Raji (cell line): ENCODE measurements around the gene GTF2A1L.

Source experiments
- POLR2A ChIP-seq: IDR thresholded peaks from 2 replicates; pipeline ENCODE4 v1.6.1; 2011; ENCODE audit warnings: low read depth, low read length, control low read depth; ENCODE audit not compliant: insufficient read depth

Gene GTF2A1L

DNA sequence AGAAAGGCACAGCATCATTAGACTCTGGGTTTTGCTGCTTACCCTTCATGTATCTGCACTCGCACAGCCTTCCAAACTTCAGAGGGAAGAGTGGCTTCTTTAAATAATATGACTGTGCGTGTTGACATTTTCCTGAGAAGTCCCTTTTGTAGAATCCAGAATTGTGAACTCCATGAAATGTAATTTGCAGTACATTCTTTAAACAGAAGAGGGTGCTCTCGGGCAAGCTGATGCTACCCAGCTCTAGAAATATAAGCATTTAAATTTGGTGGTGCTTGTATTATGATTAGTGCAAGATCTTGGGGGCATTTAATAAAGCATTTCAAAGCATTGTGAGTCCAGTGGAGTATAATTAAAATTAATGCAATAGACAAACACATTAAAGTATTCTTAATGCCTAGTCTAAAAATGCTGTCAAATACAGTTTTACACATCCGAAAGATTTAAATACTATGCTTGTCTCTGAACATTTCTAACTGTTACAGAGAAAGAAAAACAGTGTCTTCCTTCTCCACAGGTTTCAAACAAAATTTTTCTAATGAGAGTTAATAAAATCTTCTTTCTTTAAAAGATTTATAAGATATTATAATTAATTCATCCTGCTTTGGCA is 17.3 kb upstream of the GTF2A1L start:
- TF ChIP-seq POLR2A: no peak

DNA sequence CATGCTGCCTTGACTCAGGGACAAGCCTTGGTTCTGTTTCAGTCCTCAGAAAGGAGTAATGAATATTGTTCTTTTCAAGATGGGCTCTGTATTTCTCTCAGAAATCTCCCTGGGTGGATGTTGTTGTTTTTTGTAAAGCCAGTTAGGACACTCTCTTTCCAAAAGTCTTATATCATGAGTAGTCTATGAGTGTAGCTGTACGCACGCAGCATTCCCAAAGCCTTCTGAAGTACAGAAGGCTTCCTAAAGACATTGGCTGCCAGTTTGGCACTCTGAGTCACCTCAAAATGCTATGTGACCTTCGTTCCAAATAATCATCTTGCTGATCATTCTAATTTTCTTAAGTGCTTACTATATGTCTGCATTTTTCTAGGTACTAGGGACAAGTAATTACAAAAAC is 16.7 kb upstream of the GTF2A1L start:
- TF ChIP-seq POLR2A: no peak

DNA sequence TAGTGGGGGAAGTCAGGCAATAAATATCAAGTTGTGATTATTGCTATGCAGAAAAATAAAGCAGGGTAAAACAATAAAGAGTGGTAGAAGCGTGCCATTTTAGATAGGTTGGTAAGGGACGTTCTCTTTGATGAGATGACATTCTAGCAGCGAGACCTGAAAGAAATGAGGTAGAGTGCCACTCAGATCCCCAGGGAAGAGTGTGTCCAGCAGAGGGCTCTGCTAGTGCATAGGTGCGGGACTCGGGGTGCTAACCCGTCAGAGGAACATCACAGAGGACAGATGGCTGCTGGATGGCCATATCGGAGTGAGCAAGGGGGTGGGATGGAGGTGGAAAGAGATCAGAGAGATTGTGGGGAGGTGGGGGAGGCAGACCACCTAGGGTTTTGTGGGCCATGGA is 16.3 kb upstream of the GTF2A1L start:
- no peak for TF ChIP-seq POLR2A

DNA sequence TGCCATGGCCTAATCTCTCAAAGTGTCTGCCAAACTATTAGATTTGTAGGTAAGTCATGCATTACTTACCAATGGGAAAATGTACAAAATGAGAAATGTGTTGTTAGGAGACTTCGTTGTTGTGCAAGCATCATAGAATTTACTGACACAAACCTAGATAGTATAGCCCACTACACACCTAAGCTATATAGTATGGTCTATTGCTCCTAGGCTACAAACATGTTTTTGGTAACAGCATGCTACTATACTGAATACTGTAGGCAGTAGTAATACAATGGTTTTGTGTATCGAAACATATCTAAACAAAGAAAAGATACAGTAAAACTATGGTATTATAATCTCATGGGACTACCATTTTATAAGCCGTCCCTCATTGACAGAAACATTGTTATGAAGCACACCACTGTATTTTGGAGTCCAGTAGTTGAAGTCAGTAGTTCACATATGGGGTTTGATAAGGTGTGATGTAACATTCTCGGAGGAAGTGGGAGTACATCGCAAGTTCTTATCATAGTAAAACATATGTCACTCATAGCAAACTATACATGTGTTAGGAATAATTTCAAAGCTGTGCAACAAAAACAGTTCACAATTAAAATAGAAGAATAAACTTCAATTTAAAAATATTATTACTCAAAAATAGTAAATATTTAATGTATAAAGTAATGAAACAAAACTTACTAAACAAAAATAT is 12.0 kb upstream of the GTF2A1L start:
- no peak for TF ChIP-seq POLR2A

DNA sequence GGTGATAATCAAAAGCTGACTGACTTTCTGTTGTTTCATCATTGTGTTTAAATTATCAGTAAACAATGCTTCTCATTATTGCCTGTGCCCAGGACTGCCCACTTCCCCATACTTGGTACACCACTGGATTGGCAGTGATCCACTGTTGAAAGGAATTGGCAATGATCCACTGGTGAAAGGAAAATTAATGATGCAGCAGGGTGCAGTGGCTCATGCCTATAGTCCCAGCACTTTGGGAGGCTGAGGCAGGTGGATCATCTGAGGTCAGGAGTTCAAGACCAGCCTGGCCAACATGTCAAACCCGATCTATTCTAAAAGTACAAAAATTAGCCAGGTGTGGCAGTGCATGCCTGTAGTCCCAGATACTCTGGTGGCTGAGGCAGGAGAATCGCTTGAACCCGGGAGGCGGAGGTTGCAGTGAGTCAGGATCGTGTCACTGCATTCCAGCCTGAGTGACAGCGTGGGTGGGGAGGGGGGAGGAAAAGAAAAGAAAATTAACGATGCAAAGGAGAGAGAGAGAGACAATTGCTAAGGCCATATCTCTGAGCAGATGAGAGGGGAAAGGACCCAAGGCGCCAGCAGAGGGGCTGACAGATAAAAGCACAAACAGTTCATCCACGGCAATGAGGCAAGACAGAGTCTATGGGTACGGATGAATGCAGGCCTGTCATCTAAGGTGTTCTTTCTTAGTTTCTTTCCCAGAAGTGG is 10.2 kb upstream of the GTF2A1L start:
- no peak for TF ChIP-seq POLR2A

DNA sequence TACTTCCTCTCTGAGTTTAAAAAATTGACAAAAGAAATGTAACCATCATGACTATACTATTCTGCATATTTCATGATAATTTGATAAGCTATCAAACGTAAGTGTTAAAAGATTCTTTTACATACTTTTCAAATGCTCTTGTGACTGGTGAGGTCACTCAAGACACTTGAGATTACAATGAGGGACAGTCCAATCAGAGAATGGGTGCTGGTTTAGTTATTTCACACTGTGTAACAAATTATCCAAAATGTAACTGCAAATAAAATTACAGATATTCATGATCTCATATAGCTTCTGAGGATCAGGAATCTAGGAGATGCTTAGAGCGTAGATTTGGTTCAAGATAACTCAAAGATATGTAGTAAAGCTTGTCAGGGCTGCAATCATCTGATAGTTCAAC is 4.4 kb upstream of the GTF2A1L start:
- TF ChIP-seq POLR2A: no peak

DNA sequence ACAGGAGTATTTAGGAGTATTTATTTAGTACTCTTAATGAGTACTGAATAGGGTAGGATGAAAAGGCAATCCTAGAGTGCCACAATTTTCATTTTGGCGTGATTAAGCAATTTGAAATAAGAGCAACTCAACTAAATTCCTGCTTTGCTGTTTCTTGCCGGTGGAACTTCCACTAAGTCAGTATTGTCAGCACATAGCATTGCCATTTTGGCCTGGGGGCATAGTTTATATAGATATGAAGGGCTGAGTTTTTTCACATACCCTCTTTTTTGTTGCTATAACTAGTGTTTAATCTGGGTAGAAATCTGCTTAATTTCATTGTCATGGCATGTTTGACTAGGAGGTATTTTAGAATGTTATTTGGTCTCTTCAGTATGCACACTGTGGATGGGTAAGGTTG is 1.9 kb downstream of the GTF2A1L start:
- TF ChIP-seq POLR2A: no peak

DNA sequence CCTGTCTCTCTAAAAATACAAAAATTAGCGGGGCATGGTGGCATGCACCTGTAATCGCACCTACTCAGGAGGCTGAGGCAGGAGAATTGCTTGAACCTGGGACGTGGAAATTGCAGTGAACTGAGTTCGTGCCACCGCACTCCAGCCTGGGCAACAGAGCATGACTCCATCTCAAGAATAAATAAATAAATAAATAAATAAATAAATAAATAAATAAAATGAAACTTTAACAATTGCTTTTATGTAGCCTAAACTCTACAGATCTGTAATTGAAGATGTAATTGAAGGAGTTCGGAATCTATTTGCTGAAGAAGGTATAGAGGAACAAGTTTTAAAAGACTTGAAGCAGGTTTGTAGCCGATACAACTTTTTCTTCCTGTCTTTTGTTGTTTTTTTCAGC is 2.9 kb downstream of the GTF2A1L start:
- TF ChIP-seq POLR2A: no peak

DNA sequence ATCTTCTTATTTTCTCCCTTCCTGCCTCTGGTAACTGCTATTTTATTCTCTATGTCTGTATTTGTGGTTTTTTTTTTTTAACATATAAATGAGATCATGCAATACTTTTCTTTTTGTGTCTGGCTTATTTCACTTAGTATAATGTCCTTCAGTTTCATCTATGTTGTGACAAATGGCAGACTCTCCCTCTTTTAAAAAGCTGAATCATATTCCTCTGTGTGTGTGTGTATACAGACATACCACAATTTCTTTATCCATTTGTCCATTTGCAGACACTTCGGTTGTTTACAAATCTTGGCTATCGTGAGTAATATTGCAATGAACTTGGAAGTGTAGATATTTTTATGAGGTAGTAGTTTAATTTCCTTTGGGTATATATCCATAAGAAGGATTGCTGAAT is 7.0 kb downstream of the GTF2A1L start:
- no peak for TF ChIP-seq POLR2A

DNA sequence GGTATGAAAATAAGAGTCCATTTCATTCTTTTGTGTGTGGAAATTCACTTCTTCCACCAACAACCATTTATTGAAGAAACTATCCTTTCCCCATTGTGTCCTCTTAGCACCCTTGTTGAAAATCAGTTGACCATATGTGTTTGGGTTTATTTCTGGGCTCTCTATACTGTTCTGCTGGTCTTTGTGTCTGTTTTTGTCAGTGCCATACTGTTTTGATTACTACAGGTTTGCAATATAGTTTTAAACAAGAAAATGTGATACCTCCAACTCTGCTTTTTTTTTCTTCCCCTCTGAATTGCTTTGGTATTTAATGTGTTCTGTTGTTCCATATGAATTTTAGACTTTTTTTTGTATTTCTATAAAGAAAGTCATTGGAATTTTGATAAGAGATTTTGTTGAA is 8.4 kb downstream of the GTF2A1L start:
- TF ChIP-seq POLR2A: no peak

DNA sequence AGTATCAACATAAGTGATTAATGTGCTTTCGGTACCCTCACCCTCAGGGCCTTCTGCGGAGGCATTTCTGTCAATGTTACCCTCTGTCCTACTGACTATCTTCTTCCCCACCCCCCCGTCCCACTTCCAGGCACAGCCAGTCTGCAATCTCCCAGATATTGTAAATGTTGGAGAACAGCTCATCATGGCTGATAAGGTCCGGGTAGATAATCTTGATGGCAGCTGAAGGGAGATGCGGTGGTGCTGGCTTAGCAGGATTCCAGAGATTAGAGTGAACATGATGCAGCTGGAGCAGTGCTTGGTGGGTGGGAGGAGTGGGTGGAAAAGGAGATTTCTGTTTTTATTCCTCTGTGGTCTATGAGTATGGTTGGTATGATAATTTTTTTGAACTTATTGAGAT is 15.5 kb downstream of the GTF2A1L start:
- no peak for TF ChIP-seq POLR2A

DNA sequence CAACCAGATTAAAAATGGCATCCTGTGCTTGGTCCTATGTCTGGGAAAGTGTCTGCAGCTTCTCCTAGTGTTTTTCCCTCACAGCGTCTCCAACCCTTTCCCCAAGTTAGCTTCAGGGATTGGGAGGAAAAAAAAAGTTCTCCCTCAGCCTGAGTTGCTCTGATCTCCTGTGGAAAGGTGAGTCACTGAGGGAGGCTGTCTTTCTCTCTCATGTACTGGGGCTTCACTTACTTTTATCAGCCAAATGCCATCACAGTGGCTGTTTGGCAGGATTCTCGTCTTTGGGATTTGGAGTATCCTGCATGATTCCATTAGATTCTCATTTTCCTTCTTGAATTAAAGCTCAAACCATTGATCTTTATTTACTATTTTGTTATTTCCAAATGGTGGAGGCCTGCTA is 18.1 kb downstream of the GTF2A1L start:
- TF ChIP-seq POLR2A: no peak

DNA sequence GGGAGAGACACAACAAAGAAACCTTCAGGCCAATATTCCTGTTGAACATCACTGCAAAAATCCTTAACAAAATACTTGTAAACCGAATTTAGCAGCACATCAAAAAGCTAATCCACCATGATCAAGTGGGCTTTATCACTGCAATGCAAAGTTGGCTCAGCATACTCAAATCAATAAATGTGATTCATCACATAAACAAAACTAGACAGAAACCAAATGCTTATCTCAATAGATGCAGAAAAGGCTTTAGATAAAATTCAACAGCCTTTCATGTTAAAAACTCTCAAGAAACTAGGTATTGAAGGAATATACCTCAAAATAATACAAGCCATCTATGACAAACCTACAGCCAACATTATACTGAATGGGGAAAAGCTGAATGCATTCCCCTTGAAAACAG is 20.6 kb downstream of the GTF2A1L start:
- no peak for TF ChIP-seq POLR2A

DNA sequence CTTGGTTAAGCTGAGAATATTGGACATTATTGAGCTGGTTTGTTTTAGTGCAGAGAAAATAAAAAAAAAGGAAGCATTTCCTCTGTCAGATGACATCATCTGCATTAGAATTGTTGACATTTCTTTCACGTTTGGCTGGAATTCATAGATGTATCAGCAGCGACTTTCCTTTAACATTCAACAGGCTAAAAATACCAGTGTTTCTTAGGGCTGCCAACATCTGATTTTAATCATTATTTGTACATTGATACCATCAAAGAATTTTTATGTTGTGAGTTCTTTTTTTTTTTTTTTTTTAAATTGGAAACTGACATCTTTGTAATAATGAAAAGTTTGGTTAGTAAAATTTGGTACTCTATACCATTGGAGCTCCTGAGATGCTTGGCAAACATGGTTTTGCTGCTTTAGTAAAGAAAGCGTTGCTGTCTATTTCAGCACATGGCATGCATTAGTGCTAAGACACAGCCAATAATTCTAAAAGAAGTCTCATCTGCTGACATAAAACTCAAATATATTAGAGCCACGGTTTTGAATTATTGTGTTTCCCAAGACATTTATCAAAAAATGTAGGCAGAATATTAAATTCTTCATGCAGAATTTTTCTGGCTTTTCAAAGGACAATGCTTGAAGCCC is 33.6 kb downstream of the GTF2A1L start:
- no peak for TF ChIP-seq POLR2A

DNA sequence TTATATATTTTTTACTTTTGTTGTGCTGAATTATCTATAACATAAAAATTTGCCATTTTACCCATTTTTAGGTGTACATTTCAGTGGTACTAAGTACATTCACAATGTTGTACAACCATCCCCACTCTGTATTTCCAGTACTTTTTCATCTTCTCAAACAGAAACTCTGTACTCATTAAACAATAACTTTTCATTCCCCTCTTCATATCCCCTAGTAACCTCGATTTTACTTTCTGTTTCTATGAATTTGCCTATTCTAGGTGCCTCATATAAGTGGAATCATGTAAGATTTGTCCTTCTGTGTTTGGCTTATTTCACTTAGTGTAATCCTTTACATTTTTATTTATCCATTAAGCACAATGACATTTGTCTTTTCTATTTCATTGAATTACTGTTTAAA is 51.3 kb downstream of the GTF2A1L start:
- no peak for TF ChIP-seq POLR2A

DNA sequence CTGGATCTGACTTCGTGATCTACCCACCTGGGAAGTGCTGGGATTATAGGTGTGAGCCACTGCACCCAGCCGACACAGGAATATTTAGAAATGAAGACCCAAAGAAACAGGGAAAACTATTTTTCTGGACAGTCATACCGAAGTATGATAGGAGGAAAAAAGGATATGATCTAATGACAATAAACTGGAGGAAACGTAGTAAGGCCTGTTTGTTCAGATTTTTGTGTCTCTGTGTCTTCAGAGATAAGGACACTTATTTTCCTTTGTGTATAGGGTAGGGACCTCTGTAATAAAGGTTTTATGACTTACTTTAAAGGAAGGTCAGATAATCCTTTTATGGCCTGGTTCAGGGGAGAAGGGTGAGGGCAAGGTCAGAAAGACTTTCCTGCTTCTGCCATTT is 55.9 kb downstream of the GTF2A1L start:
- TF ChIP-seq POLR2A: no peak
